BJ (cell line): ENCODE data around the gene ARHGEF9. TPM values are rescaled to one million over a fixed set of nuclear protein-coding genes. Genes with fewer than 3 reads are reported as not detected.

ENCODE experiments used
- CTCF ChIA-PET: fragments of 350-600 bp; formaldehyde crosslinking; extraction: SDS; loops from one replicate; lab custom pipeline; 2021; ENCODE audit warnings: antibody characterized with exemption, inconsistent platforms; lab: Yijun Ruan, JAX
- POLR2A ChIA-PET: fragments of 300-600 bp; sonication (Branson Sonifier 250); formaldehyde crosslinking; extraction: SDS; loops from one replicate; lab custom pipeline; 2021; ENCODE audit warnings: antibody characterized with exemption; lab: Charles Lee
- DNase-seq: peaks from one replicate; pipeline ENCODE4 v3.0.0-alpha.2; 2011; ENCODE audit warnings: low read depth
- H3K27me3 ChIP-seq: 2 replicates; pipeline ENCODE4 v1.6.0; 2011; ENCODE audit warnings: low read length; ENCODE audit not compliant: control insufficient read depth, insufficient read depth
- H3K36me3 ChIP-seq: 2 replicates; pipeline ENCODE4 v1.5.1; 2011; ENCODE audit warnings: low read length; ENCODE audit not compliant: control insufficient read depth, insufficient read depth
- H3K4me3 ChIP-seq: 2 replicates; pipeline ENCODE4 v1.5.1; 2011; ENCODE audit warnings: low read depth, mild to moderate bottlenecking, control low read depth, low read length
- polyA plus RNA-seq: library from polyadenylated mRNA; depleted of rRNA; stranded (reverse); fragments of >200 nt; gene quantifications from 2 replicates; pipeline ENCODE4 v1.2.3, GENCODE V29; 2011
- TF ChIP-seq, protein P1 (sequence below): IDR thresholded peaks from 2 replicates; pipeline ENCODE4 v1.5.1; 2011; ENCODE audit warnings: low read depth, mild to moderate bottlenecking, control low read depth, inconsistent platforms, low read length, moderate library complexity; ENCODE audit not compliant: insufficient read depth

Gene ARHGEF9
- polyA plus RNA-seq, 1 experiment = 17.6 TPM

DNA sequence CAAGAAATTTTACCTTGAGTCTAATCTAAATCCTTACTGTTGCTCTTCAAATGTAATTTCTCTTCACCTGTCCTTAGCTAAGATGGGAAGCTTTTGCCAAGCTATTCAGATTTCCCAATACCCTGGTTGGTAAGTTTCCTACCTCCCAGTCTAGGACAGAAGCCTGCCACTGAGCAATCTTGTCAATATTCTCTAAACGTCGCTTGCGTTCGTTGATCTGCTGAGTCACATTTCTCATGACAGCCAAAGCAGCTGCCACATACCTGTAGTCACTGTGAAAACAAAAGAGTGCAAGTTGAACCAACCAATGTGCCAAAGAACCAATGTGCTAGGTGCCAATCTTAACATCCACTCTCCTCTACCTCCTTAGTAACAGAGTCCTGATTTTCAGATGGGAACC lies 111.1 kb downstream of the ARHGEF9 start:
- POLR2A ChIA-PET = no interaction called here
- no peak overlapping the region for H3K4me3 ChIP-seq
- no peak for DNase-seq
- TF ChIP-seq, protein P1, sequence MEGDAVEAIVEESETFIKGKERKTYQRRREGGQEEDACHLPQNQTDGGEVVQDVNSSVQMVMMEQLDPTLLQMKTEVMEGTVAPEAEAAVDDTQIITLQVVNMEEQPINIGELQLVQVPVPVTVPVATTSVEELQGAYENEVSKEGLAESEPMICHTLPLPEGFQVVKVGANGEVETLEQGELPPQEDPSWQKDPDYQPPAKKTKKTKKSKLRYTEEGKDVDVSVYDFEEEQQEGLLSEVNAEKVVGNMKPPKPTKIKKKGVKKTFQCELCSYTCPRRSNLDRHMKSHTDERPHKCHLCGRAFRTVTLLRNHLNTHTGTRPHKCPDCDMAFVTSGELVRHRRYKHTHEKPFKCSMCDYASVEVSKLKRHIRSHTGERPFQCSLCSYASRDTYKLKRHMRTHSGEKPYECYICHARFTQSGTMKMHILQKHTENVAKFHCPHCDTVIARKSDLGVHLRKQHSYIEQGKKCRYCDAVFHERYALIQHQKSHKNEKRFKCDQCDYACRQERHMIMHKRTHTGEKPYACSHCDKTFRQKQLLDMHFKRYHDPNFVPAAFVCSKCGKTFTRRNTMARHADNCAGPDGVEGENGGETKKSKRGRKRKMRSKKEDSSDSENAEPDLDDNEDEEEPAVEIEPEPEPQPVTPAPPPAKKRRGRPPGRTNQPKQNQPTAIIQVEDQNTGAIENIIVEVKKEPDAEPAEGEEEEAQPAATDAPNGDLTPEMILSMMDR = no peak
- CTCF ChIA-PET = interaction anchor here (0.7 kb wide), 2 partner anchors 73 to 1832 kb away, joined by 3 to 4 read pairs; no protein-coding TSS in a partner anchor
- H3K36me3 ChIP-seq = no peaks in the 10 kb centered on the region
- H3K27me3 ChIP-seq = no peaks in the 10 kb centered on the region

DNA sequence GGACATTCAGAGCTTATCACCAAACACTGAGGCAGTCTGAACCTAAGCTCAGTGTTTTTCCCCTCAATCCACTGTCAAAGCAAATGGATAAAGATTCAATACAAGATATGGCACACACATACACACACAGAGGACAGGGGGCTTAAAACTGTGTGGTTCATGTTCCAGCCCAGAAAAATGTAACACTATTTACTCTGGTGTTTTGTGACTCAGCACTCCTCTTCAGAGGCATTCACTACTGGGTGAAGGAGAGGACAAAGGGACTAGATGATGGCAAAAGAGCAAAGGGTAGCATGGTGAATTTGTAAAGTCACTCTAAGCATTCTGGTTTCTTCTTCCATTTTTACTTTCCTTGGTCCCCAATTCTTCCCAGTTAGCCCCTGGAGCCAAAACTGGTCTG lies 120.3 kb downstream of the ARHGEF9 start:
- H3K36me3 ChIP-seq = no peaks in the 10 kb centered on the region; the same call in 1 of the 2 replicates
- ChIA-PET CTCF (no interaction called here), POLR2A (no interaction called here)
- TF ChIP-seq, protein P1 = no peak
- no peaks in the 10 kb centered on the region for H3K27me3 ChIP-seq
- DNase-seq = no peak
- H3K4me3 ChIP-seq = no peak overlapping the region

DNA sequence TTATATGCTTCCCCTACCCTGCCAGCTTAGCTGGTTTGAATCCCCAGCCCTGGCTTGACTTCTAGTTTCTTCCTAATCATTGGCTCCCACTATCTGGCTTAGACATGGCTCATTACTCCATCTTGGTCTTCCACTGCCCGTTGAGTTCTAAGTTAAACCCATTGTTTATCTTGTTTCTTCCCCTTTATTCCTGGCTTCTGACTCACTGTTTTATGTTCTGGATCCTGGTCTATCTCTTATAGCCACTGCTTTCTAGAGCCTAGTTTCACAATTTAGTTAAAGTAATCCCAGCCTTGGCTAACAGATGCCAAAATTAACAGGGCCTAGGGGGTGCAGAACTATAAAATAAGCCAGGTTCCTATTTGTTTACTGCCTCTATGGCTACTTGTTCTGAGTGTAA lies 120.9 kb downstream of the ARHGEF9 start:
- ChIA-PET CTCF (no interaction called here), POLR2A (no interaction called here)

DNA sequence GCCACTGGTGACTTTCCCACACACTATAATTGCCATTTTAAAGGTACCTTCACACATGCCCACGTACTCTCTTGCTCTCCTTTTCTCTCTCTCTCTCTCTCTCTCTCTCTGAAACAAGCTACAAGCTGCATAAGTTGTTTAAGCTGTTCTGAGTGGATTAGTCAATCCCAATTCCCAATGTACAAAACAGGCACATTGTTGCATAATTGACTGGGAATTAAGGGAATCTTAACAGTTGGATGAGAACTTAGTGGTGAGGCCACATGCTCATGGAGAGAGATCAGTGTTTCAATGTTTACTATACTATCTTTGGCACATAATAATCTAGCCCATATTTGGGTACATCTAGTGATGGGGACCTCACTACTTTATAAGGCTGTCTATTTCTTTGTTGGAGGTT lies 123.3 kb downstream of the ARHGEF9 start:
- no peak for DNase-seq
- Histone ChIP-seq H3K27me3 (no peaks in the 10 kb centered on the region), H3K4me3 (no peak overlapping the region), H3K36me3 (no peaks in the 10 kb centered on the region; the same call in 1 of the 2 replicates)
- POLR2A ChIA-PET = interaction anchor here (0.5 kb wide), 2 partner anchors 85 to 285 kb away, joined by 3 read pairs; no protein-coding TSS in a partner anchor
- TF ChIP-seq, protein P1 = no peak
- CTCF ChIA-PET = no interaction called here

More for the DNA sequence above, 120.9 kb downstream of the ARHGEF9 start:
- no peak for DNase-seq
- TF ChIP-seq, protein P1 = no peak
- Histone ChIP-seq H3K27me3 (no peaks in the 10 kb centered on the region), H3K36me3 (no peaks in the 10 kb centered on the region; the same call in 1 of the 2 replicates), H3K4me3 (no peak overlapping the region)

DNA sequence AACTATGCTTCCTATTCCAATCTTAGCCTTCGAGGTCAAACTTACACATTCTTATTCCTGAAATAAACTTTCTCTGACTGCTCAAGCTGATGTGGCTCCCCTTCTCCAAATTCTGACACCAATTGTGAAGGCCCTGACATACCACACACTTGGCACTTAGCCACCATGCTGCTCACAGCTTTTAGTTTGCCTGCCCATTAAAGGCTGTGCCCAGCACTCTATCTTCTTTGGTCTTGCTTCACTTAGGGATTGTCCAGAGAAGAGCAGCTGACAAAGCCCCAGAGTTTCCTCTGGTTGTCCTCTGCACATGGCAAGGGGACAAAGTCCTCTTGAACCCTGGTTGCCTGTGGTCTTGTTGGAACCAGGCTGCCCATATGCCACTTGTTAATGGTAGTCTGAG lies 126.1 kb downstream of the ARHGEF9 start:
- no peaks in the 10 kb centered on the region for H3K27me3 ChIP-seq
- TF ChIP-seq, protein P1 = no peak
- no peak overlapping the region for H3K4me3 ChIP-seq
- no peak for DNase-seq
- no peaks in the 10 kb centered on the region; the same call in 1 of the 2 replicates for H3K36me3 ChIP-seq
- ChIA-PET POLR2A (no interaction called here), CTCF (interaction anchor here (0.9 to 1.4 kb wide), 3 partner anchors 22 to 263 kb away, joined by 3 read pairs; no protein-coding TSS in a partner anchor)
